H1 (cell line): Measurements from ENCODE around the gene CD247. TPM values are rescaled to one million over a fixed set of nuclear protein-coding genes. Genes with fewer than 3 reads are reported as not detected.

Source experiments
- ATF2 ChIP-seq: IDR thresholded peaks from 2 replicates; pipeline ENCODE4 v1.6.1; 2012; ENCODE audit warnings: low read length, inconsistent platforms
- BCL11A ChIP-seq, 2 experiments: IDR thresholded peaks; one replicate each; pipeline ENCODE4 v1.6.1; 2011; ENCODE audit warnings: low read depth in 2 of 2, low read length in 2 of 2, mild to moderate bottlenecking in 2 of 2
- EGR1 ChIP-seq: IDR thresholded peaks from 2 replicates; pipeline ENCODE4 v1.6.1; 2011; ENCODE audit warnings: low read depth, low read length, borderline replicate concordance
- RFX5 ChIP-seq: IDR thresholded peaks from 2 replicates; pipeline ENCODE4 v1.6.1; 2011; ENCODE audit warnings: low read depth, low read length, improper control_type of control experiment, borderline replicate concordance
- SIN3A ChIP-seq, 2 experiments: IDR thresholded peaks in 1 of 2; conservative IDR thresholded peaks in 1 of 2; 2 replicates each; pipeline ENCODE4 v1.6.1; 2011 to 2012; ENCODE audit warnings: low read length in 2 of 2, improper control_type of control experiment in 1 of 2, low read depth in 1 of 2, mild to moderate bottlenecking in 1 of 2
- polyA plus RNA-seq, 7 experiments: library from polyadenylated mRNA; depleted of rRNA in 3 of 7; stranded (reverse) in 5 of 7; unstranded in 2 of 7; fragments of >200 nt in 5 of 7; fragments of 200-250 nt in 2 of 7; gene quantifications; 1 replicate in 5 of 7; 2 replicates in 1 of 7; 4 replicates in 1 of 7; pipeline versions ENCODE4 v1.2.1 to v1.2.3, GENCODE V29; 2011 to 2013; ENCODE audit warnings: missing spikeins in 2 of 7, mixed read lengths in 2 of 7
- total RNA-seq: library from RNA; stranded (reverse); fragmentation: NEBNext Ultra II Directional; extraction: Animal tissue kit (Norgen Biotek cat#: 25700); gene quantifications from 2 replicates; pipeline ENCODE4 v1.2.1, GENCODE V29; 2021

The CD247 gene
- total and polyA plus RNA-seq, 2 of the 8 experiments (the other 6 are each of a cell fraction or from before 2014, with no cell fraction given): 2.0 to 2.2 TPM

- TF ChIP-seq ATF2 (no peak), BCL11A (IDR thresholded peaks at IDR 0.05; ENCODE audit: low read depth in 2 of 2, low read length in 2 of 2) (no peak), RFX5 (no peak), SIN3A (conservative IDR thresholded peaks at IDR 0.05 in 1 of 2, IDR thresholded peaks at IDR 0.05 in 1 of 2; ENCODE audit: low read depth in 1 of 2, low read length in 2 of 2) (no peak), EGR1 (no peak)
Measured at GRCh38 chr1:167517535-167518330, 596 bp downstream of the CD247 start (continued).
